NCI-H128 (cell line): ENCODE results near the gene RNF168.
"Not testable (repeated sequence)": the region's sequence is repeated elsewhere in the genome, so short reads cannot be mapped to it uniquely, and the experiment has no call there.

ENCODE experiments used
- DNase-seq: peaks from one replicate; lab custom pipeline; 2025; ENCODE audit not compliant: unreplicated experiment; lab: John Stamatoyannopoulos, UW

Gene RNF168

GRCh38 chr3:196503196-196504076, at the start of gene RNF168:
Gene RNF168 (minus strand): TSS chr3:196503768. CDS start chr3:196503173, 595 bp downstream.
- peak; percentile 91 for DNase-seq

DNA sequence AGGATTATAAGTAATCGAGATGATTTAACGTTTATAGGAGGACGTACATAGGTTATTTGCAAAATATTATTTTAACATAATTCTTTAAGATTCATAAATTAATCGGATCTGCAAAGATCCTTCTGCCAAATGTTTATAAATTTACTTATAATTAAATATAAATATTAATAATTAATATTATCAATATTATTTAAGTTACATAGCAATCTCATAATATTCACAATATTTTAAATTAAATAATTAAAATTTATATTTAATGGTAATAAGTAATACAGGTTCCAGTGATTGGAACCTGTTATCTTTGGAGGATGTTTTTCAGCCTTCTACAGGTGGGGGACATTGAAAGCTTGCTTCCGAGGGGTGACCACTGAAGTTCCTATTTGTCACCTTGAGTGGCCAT, 48.7 kb upstream of the RNF168 start:
- no peak for DNase-seq

DNA sequence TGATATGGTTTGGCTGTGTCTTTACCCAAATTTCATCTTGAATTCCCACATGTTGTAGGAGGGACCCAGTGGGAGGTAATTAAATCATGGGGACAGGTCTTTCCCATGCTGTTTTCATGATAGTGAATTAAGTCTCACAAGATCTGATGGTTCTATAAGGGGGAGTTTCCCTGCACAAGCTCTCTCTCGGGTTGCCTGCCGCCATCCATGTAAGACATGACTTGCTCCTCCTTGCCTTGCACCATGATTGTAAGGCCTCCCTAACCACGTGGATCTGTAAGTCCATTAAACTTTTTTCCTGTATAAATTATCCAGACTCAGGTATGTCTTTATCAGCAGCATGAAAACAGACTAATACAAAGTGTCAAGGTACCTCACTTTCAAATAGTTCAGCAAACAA, 46.6 kb upstream of the RNF168 start:
- DNase-seq: not testable (repeated sequence)

DNA sequence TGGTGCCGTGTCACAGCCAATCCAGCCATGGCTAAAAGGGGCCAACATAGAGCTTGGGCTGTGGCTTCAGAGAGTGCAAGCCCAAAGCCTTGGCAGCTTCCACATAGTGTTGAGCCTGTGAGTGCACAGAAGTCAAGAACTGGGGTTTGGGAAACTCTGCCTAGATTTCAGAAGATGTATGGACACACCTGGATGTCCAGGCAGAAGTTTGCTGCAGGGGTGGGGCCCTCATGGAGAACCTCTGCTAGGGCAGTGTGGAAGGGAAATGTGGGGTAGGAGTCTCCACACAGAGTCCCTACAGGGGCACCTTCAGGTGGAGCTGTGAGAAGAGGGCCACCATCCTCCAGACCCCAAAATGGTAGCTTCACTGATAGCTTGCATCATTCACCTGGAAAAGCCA, 45.7 kb upstream of the RNF168 start:
- DNase-seq: not testable (repeated sequence)

DNA sequence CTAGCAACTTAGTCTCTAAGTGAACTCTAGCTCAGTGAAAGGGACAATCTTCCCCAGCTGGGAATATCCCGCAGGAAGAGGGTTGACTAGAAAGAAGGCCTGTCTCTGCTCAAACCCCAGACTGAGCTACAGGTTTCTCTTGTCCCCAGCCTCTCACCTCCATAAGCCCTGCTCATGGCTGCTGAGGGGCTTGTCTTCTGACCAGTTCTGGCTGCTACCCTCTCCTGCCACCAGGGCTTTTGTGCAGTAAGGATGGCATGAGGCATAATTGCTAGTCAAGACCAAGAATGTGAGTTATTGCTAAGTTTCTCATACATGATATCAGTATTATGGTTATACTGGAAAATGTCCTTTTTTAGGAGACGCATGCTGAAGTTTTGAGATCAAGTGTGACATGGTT, 43.5 kb upstream of the RNF168 start:
- no peak for DNase-seq

DNA sequence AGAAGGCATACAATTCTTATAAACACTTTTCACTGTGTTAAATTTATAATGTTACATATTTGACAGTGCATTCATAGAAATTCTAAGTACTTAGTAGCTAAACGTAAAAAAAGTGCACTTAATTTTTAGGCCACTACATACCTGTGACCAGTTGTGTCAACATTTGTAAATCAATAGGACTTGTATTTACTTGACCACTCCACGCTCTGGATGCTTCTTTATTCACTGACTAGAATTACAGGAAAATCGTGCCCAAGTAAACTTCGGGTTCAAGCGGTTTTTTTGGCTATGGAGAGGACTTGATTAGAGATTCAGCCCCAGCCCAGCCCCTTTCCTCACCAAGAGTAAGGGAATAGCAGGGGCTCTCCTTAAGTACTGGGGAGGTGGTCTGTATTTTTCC, 43.0 kb upstream of the RNF168 start:
- no peak for DNase-seq

DNA sequence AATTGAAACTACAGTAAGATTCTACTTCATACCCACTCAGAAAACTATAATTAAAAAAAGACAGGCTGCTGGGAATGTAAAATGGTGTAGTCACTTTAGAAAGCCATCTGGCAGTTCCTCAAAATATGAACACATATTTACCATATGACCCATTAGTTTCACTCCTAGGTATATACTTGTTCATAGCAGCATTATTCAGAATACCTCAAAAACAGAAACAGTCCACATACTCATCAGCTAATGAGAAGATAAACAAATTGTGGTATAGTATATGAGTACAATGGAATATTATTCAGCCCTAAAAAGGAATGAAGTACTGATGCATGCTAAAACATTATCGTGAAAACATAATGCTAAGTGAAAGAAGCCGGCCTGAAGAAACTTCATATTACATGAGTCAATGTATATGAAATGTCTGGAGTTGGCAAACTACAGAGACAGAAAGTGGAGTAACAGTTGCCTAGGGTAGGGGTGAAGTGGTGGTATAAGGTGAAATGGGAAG, 41.0 kb upstream of the RNF168 start:
- DNase-seq: no peak

GRCh38 chr3:196541684-196542445, 38.3 kb upstream of the RNF168 start:
- no peak for DNase-seq

GRCh38 chr3:196537319-196537984, 33.9 kb upstream of the RNF168 start:
- DNase-seq: no peak

DNA sequence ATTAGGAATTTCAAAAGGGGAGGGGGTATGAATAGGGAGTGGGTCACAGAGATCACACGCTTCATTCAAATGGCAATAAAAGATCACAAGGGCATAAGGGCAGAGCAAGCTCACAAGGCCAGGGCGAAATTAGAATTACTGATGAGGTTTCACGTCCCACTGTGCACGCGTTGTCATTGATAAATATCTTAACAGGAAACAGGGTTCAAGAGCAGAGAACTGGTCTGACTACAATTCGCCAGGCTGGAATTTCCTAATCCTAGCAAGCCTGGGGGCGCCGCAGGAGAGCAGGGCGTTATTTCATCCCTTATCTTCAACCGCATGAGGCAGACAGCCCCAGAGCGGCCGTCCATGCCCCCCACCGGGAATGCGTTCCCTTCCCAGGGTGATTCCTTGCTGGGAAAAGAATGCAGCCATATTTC, 29.7 kb upstream of the RNF168 start:
- DNase-seq: no peak

DNA sequence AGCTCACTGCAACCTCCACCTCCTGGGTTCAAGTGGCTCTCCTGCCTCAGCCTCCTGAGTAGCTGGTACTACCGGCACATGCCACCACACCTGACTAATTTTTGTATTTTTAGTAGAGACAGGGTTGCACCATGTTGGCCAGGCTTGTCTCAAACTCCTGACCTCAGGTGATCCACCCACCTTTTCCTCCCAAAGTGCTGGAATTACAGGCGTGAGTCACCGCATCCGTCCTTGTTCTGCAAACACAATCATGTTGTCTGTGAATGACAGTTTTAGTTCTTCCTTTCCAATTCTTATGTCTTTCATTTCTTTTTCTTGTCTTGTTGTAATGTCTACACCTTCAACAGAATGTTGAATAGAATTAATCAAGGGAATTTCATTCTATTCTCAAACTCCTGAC, 27.9 kb upstream of the RNF168 start:
- DNase-seq: no peak

DNA sequence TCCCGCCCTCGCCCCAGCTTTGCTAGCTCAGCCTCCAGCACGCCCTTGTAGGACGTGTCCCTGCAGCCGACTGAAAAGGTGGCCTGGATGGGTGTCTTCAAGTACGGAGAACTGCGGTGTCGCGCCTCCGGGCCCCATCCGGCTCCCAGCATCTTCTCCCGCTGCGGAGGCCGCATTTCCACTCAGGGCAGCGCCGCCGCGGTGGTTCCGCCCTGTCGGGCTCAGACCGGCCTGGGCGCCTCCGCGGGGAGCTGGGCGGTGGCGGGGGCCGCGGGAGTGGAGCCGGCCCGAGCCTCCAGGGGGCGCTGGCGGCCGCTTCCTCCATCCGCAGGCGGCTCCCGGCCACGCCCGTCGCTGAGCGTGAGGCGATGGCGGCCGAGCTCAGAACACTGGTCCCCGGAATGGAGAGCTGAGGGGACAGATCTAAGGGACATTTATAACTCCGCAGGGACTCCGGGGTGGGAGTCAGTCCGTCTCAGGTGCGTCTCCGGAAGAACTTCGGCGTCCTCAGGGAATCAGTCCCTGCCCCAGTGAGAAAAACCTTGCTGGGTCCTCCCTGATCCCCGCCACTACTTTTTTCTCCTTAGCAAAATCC, 25.2 kb upstream of the RNF168 start:
- peak; percentile 60 for DNase-seq

DNA sequence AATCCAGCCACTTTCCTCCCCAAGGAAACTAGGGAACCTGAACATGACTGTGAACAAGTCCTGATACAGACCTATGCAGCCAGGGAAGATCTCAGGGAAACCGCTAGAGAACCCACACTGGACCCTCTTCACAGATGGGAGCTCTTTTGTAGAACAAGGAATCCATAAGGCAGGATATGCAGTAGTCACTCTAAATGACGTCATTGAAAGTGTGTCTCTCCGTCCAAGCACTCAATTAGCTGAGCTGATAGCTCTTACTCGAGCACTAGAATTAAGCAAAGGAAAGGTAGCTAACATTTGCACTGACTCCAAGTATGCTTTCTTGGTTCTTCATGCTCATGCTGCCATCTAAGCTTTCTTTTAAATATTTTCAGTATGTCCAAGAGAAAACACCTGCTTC, 21.6 kb upstream of the RNF168 start:
- no peak for DNase-seq

DNA sequence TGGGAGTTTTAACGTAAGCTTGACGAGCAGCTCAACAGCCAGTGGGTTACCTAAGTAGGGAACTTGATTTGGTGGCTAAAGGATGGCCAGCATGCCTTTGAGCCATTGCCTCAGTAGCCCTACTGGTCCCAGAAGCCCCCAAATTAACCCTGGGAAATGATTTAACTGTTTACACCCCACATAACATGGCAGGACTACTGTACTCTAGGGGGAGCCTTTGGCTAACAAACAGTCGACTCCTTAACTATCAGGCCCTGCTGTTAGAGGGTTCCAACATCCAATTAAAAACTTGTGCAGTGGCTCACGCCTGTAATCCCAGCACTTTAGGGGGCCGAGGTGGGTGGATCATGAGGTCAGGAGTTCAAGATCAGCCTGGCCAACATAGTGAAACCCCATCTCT, 21.0 kb upstream of the RNF168 start:
- DNase-seq: no peak

DNA sequence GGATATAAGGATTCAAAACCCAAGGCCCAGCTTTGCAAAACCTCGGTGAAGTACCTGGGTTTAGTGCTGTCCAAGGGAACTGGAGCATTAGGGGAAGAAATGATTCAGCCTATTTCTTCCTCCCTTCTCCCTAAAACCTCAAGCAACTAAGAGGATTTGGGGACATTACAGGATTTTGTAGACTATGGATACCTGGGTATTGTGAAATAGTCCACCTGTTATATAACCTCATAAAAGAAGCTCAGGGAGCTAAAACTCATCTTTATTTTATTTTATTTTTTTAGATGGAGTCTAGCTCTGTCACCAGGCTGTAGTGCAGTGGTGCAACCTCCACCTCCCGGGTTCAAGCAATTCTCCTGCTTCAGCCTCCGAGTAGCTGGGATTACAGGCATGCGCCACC, 20.3 kb upstream of the RNF168 start:
- DNase-seq: no peak

DNA sequence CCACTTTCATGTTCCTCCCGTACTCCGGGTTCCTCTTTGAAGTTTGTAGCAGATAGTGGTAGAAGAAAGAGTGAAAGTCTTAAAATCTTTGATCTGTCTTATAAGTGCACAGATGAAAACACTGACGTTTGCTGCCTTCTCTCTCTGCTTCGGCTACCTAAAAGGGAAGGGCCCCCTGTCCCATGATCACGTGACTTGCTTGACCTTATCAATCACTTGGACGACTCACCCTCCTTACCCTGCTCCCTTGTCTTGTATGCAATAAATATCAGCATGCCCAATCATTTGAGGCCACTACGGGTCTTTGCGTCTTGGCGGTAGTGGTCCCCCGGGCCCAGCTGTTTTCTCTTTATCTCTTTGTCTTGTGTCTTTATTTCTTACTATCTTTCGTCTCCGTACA, 17.7 kb upstream of the RNF168 start:
- not testable (repeated sequence) for DNase-seq

GRCh38 chr3:196519718-196520082, 16.1 kb upstream of the RNF168 start:
- DNase-seq: no peak

GRCh38 chr3:196518966-196519717, 15.6 kb upstream of the RNF168 start:
- DNase-seq: no peak

DNA sequence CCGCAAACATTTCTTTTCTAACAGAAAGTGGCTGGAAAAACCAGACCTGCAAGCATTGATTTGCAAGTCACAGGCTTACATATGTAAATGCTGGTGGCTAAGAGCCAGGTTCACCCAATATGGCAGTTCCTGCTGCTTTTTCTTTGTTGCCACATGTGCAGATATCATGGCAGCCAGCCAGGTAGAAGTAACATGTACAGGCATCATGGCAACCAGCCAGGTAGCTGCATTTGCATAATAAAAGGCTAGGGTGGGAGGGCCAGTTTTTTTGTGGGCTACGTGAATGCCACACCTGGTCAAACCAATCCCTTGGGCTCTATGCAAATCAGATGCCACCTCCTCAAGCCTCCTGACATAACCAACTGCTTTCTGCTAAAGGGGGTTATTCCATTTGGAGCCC, 14.4 kb upstream of the RNF168 start:
- no peak for DNase-seq

GRCh38 chr3:196517162-196517800, 13.7 kb upstream of the RNF168 start:
- DNase-seq: no peak
